GM13976 (cell line): Measurements from ENCODE around the gene EXO1.

Experiments used
- DNase-seq: peaks from one replicate; pipeline ENCODE4 v3.0.0; 2012; ENCODE audit warnings: low spot score
- CTCF ChIP-seq: IDR thresholded peaks from 2 replicates; pipeline ENCODE4 v1.5.1; 2012; ENCODE audit warnings: borderline replicate concordance, mild to moderate bottlenecking; ENCODE audit not compliant: insufficient read depth; ENCODE audit errors: extremely low read depth, missing control alignments, control extremely low read depth
- in situ Hi-C: fragments of 300-500 bp; cut with MboI; formaldehyde crosslinking; loops from one replicate; pipeline ENCODE4 v1.12.0; 2022; ENCODE audit warnings: low sequenced_read_pairs, mixed read lengths, inconsistent platforms; ENCODE audit not compliant: unreplicated experiment

The EXO1 gene

GRCh38 chr1:241813768-241814320, 34.2 kb upstream of the EXO1 start:
- DNase-seq = no peak
- no peak for TF ChIP-seq CTCF
- in situ Hi-C loops = no loop called here

GRCh38 chr1:241816008-241816407, 32.0 kb upstream of the EXO1 start:
- DNase-seq = no peak
- in situ Hi-C loops = no loop called here
- no peak for TF ChIP-seq CTCF

- DNase-seq = no peak
- in situ Hi-C loops = no loop called here
Observed at GRCh38 chr1:241817331-241817792, 30.6 kb upstream of the EXO1 start.

GRCh38 chr1:241817956-241818612, 29.9 kb upstream of the EXO1 start:
- no peak for DNase-seq
- in situ Hi-C loops = no loop called here
- TF ChIP-seq CTCF = no peak

More at GRCh38 chr1:241817331-241817792, 30.6 kb upstream of the EXO1 start:
- TF ChIP-seq CTCF = no peak

GRCh38 chr1:241819340-241819866, 28.6 kb upstream of the EXO1 start:
- in situ Hi-C loops = no loop called here
- no peak for DNase-seq
- TF ChIP-seq CTCF = no peak

DNA sequence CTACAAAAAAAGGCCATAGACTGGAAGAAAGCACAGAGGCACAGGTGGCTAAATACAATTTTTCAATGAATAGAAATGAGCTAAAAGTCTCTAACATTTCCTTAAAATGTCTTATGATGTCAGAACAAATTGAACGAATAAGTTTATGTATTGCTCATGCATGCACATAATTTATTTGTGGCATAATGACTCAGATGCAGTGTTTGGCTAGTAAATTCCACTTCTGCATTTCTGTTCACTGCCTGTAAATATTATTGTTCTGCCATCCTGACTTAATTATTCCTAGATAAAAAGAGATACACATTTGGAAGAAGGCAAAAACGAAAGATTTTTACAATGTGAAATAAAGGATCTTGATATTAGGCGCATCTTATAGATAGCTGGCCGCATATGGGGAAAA, 26.6 kb upstream of the EXO1 start:
- in situ Hi-C loops = no loop called here
- no peak for DNase-seq
- no peak for TF ChIP-seq CTCF

DNA sequence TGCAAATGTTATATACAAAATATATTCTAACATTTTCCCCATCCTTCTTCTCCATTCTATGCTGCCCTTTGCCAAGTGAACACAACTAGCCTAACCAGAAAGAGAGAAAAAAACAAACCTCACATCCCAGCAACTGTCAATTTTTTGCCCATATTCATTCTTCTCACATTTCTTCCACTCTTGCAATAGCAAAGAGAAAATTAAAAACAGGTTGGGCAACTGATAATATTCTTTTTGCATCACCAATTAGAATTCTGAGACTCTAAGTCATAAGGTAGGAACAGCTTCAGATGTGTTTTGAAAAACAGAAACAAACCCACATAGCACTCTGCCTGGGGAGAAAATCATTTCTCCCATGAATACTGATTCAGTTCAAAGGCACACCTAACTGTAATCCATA, 25.2 kb upstream of the EXO1 start:
- no peak for TF ChIP-seq CTCF
- DNase-seq = no peak
- in situ Hi-C loops = no loop called here
